PC-9 (cell line): ENCODE data around the gene AFAP1L1.

ENCODE experiments used
- CTCF ChIP-seq: fragments of 200-600 bp; sonication (generic); conservative IDR thresholded peaks from 2 replicates; pipeline ENCODE4 v1.6.1; 2017; ENCODE audit warnings: mixed run types, antibody characterized with exemption, mild to moderate bottlenecking, moderate library complexity
- EZH2 ChIP-seq: fragments of 200-600 bp; sonication (generic); IDR thresholded peaks from 2 replicates; pipeline ENCODE4 v1.8.0; 2017; ENCODE audit warnings: antibody characterized with exemption, low read depth

GRCh38 chr5:149265597-149265996 is 6.1 kb upstream of the AFAP1L1 start:
- peak; percentile 43 for TF ChIP-seq CTCF
- no peak for TF ChIP-seq EZH2
